Amniotic epithelial cell (primary cell): ENCODE measurements around the gene MDM2.
A peak's percentile ranks its signal among the peaks of the same experiment; 100 is the strongest.

ENCODE experiments used
- DNase-seq: peaks from one replicate; pipeline ENCODE4 v3.0.0-alpha.2; 2010; ENCODE audit warnings: low read depth

MDM2 gene

GRCh38 chr12:68807576-68808387 is at the start of gene MDM2:
Gene MDM2, plus strand, starts transcription at chr12:68808177. Its CDS starts 301 bp downstream, at chr12:68808478.
- peak; percentile 76 for DNase-seq

- DNase-seq, result no peak
Observed at GRCh38 chr12:68759852-68760251, 48.1 kb upstream of the MDM2 start.

- DNase-seq, result no peak
Observed at GRCh38 chr12:68760806-68761441, 47.1 kb upstream of the MDM2 start.

GRCh38 chr12:68761442-68761812 is 46.5 kb upstream of the MDM2 start:
- DNase-seq, result no peak

- DNase-seq, result no peak
Observed at GRCh38 chr12:68761901-68762630, 45.9 kb upstream of the MDM2 start.

- no peak for DNase-seq
Observed at GRCh38 chr12:68762691-68763090, 45.3 kb upstream of the MDM2 start.

GRCh38 chr12:68765696-68766095 is 42.3 kb upstream of the MDM2 start:
- no peak for DNase-seq

- no peak for DNase-seq
Observed at GRCh38 chr12:68766646-68767045, 41.3 kb upstream of the MDM2 start.

- DNase-seq, result no peak
Observed at GRCh38 chr12:68767191-68767590, 40.8 kb upstream of the MDM2 start.

GRCh38 chr12:68768431-68768939 is 39.5 kb upstream of the MDM2 start:
- DNase-seq, result no peak

- no peak for DNase-seq
Observed at GRCh38 chr12:68769941-68770340, 38.0 kb upstream of the MDM2 start.

GRCh38 chr12:68771223-68771925 is 36.6 kb upstream of the MDM2 start:
- DNase-seq, result no peak

GRCh38 chr12:68772714-68773113 is 35.3 kb upstream of the MDM2 start:
- DNase-seq, result no peak

- peak; percentile 12 for DNase-seq
Observed at GRCh38 chr12:68773582-68773981, 34.4 kb upstream of the MDM2 start.

- no peak for DNase-seq
Observed at GRCh38 chr12:68775121-68775630, 32.8 kb upstream of the MDM2 start.

- DNase-seq, result no peak
Observed at GRCh38 chr12:68776976-68777610, 30.9 kb upstream of the MDM2 start.

- no peak for DNase-seq
Observed at GRCh38 chr12:68779280-68779679, 28.7 kb upstream of the MDM2 start.

- peak; percentile 61 for DNase-seq
Observed at GRCh38 chr12:68780731-68781130, 27.2 kb upstream of the MDM2 start.

GRCh38 chr12:68781728-68782127 is 26.2 kb upstream of the MDM2 start:
- no peak for DNase-seq

- peak; percentile 94 for DNase-seq
Observed at GRCh38 chr12:68784015-68784414, 24.0 kb upstream of the MDM2 start.

GRCh38 chr12:68785358-68785757 is 22.6 kb upstream of the MDM2 start:
- peak; percentile 68 for DNase-seq
